ENCODE data around the gene SERP2.

GRCh38 chr13:44389876-44390275 lies 16.3 kb downstream of the SERP2 start:
- TF ChIP-seq POLR2A (conservative IDR thresholded peaks at IDR 0.05) (no peak), EZH2 (IDR thresholded peaks at IDR 0.05; ENCODE audit: borderline replicate concordance, low read depth, low read length) (no peak), EGR1 (conservative IDR thresholded peaks at IDR 0.05) (no peak), ZNF165 (CRISPR knock-in tag; IDR thresholded peaks at IDR 0.05; ENCODE audit: borderline replicate concordance) (no peak), ZNF12 (CRISPR knock-in tag; IDR thresholded peaks at IDR 0.05) (no peak), HDAC2 (IDR thresholded peaks at IDR 0.05) (no peak), EP400 (IDR thresholded peaks at IDR 0.05) (no peak)

Data from K562 (cell line).